HG02642 (cell line): Measurements from ENCODE around the gene LIX1.
A peak's percentile ranks its signal among the peaks of the same experiment; 100 is the strongest.
"Not testable (repeated sequence)": the region's sequence is repeated elsewhere in the genome, so short reads cannot be mapped to it uniquely, and the experiment has no call there.

Experiments used
- ATAC-seq: cut with Tn5 transposase; IDR thresholded peaks from one replicate; pipeline ENCODE4 v1.9.1; 2021; ENCODE audit warnings: mild to moderate bottlenecking; ENCODE audit not compliant: unreplicated experiment, poor library complexity

LIX1 gene

GRCh38 chr5:97142521-97143254, at the start of gene LIX1:
Gene LIX1 (minus strand): TSS chr5:97142611. CDS start chr5:97142576, 35 bp downstream.
- peak; percentile 87 for ATAC-seq

GRCh38 chr5:97191893-97192292, 49.5 kb upstream of the LIX1 start:
- ATAC-seq = no peak

- not testable (repeated sequence) for ATAC-seq
These were observed 47.1 kb upstream of the LIX1 start for GRCh38 chr5:97189523-97189922.

DNA sequence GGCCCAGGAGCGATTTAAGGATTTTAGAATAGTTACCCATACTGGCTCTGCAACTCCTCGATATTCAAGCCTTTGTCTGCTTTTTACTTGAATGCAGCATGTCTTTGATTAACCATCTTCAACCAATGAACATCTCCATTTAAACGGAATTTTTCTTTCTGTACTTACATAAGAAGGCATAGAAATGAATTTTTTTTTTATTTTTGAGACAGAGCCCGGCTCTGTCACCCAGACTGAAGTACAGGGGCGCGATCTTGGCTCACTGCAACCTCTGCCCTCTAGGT, 41.5 kb upstream of the LIX1 start:
- ATAC-seq = no peak

DNA sequence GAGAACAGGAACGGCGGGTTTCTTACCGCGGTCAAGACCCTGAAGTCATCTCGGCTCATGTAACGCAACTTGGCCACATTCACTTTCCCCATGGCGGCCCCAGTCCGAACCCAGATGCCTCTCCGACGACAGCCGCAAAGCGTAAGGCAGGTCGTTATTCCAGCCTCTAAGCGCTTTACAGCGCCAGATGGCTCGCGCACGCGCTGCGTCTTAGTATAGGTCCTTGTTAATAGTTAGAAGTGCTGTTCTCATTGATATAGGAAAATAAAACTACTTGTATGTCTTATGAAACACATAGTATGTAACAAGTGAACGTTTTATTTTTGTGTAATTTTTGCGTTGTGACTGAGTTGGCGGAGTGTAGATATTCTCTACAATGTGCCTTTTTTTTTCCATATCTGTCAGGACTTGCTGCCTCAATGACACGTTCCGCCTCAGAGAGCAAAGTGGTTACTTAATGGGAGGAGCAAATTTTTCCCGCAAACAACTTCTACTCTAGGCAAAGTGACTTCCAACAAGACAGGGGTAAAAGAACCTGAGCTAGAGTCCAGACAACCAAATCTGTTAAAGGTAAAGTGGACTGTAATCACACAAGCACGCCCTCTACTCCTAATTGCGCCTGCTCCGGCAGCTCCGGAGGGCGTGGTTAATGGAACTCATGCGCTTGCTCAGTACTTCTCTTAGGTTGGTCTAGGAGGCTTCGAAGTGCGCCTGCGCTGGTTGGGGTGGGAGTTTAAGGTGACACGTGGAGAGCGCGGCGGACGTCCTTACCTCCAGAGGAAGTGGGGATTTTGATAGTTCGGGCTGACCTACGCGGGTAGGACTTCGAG, 40.9 kb upstream of the LIX1 start, which contains the start of gene RIOK2:
TSS of gene RIOK2 (minus strand) at position 148 of the 830 bp plus-strand sequence. CDS start at position 92, 56 bp downstream.
- peak; percentile 94 for ATAC-seq

DNA sequence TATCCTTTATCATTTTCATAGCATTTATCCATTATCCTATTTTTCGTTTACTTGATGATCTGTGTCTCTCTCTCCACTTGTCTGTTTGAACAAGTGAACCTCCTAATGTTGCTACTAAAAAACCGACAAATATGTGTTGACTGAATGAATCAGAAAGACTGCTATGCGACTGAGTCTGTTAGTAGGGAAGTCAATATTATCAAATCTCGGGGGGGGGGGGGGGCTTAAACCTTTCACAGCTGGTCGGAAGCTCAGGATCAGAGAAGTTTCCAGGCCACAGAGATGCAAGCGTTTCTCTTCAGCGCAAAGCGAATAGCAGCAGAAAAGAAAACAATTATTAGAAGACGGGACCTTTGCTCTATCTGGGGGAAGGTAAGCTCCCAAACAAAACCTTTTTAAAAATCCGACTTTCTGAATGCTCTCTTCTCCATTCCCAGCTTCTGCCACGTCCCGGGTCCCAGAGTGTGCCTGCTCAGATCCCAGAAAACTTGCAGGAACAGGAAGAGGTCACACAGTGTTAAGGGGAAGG, 40.2 kb upstream of the LIX1 start:
- no peak for ATAC-seq

GRCh38 chr5:97181856-97182545, 39.6 kb upstream of the LIX1 start:
- no peak for ATAC-seq

- ATAC-seq = not testable (repeated sequence)
These were observed 37.0 kb upstream of the LIX1 start for GRCh38 chr5:97179457-97179856.

DNA sequence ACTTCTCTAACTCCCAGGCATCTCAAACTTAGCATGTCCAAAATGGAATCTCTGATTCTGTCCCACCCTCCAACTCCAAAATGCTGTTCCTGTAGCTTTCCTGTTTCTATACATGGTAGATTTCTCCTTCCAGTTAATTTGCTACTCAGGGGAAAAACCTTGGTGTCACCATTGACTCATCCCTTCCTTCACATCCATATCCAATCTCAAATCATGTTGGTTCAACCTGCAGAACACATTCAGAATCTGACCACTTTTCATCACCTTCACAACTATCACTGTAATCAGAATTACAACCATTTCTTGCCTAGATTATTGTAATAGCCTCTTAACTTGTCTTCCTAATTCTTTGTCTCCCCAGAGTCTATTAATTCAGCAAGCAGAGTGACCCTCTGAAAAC, 29.8 kb upstream of the LIX1 start:
- ATAC-seq = no peak

DNA sequence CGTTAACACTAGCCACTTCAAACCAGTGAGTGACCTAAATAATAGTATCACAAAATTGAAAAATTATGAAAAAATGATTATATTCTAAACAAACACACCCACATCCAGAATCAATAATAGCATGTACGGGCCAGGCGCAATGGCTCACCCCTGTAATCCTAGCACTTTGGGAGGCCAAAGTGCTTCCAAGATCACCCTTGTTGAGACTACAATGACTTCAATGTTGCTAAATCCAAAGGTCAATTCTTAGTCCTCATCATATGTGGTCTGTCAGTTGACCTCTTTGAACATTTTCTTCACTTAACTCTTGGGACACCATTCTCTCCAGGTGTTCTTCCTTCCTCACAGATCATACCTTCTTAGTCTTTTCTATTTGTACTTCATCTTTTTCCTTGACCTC, 29.3 kb upstream of the LIX1 start:
- ATAC-seq = no peak

GRCh38 chr5:97167435-97167834, 25.0 kb upstream of the LIX1 start:
- ATAC-seq = peak; percentile 74

GRCh38 chr5:97165726-97166125, 23.3 kb upstream of the LIX1 start:
- ATAC-seq = no peak

DNA sequence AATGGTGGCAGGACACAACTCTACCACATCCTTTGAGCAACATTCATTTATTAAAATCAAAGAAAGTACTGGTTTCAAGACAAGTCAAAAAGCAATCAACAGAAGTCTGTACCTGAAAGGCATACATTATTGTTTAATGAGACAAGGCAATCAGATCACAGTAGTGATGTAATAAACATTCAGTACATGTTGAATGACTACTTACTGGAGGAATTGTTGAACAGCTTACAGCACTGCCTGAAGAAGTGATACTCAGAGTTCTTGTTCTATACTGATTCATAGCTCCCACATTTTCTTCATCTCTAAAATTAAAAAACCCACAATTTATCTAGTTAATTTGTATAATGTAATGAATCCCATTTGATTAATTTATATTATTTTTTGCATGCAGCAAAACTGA, 22.4 kb upstream of the LIX1 start:
- ATAC-seq = no peak

DNA sequence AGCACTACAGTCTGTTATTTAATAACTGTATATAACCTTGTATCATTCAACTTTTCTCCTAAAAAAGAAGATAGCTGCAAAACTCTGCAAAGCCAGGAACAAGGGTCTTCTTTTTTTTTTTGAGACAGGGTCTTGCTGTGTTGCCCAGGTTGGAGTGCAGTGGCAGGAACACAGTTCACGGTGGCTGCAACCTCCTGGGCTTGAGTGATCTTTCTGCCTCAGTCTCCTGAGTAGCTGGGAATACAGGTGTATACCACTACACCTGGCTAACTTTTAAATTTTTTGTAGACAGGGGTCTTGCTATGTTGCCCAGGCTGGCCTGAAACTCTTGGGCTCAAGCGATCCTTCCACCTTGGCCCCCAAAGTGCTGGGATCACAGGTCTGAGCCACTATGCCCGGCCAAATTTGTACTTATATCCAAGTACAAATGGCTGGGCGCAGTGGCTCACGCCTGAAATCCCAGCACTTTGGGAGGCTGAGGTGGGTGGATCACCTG, 21.4 kb upstream of the LIX1 start:
- no peak for ATAC-seq

GRCh38 chr5:97163360-97163764, 21.0 kb upstream of the LIX1 start:
- no peak for ATAC-seq

GRCh38 chr5:97162045-97162444, 19.6 kb upstream of the LIX1 start:
- ATAC-seq = peak; percentile 65

GRCh38 chr5:97157689-97158088, 15.3 kb upstream of the LIX1 start:
- no peak for ATAC-seq

GRCh38 chr5:97151370-97151769, 9.0 kb upstream of the LIX1 start:
- no peak for ATAC-seq

GRCh38 chr5:97150401-97150800, 8.0 kb upstream of the LIX1 start:
- ATAC-seq = no peak

DNA sequence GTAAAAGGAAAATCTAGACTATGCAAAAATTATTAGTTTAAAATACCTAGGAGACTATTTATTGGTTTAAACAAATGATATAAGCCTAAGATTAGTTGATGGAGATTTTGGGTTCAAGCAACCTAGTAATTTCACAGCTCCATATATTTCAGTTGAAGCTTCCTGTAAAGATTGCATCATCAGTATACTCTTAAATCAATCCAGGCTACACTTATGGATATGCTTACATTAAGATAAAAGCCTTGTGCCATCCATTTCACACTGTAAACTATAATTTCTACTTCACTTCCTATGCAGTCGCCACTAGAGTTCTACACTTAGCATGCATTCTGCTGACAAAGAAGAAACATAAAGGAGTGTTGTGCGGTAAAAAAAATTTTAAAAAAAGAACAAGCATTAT, 7.3 kb upstream of the LIX1 start:
- no peak for ATAC-seq

DNA sequence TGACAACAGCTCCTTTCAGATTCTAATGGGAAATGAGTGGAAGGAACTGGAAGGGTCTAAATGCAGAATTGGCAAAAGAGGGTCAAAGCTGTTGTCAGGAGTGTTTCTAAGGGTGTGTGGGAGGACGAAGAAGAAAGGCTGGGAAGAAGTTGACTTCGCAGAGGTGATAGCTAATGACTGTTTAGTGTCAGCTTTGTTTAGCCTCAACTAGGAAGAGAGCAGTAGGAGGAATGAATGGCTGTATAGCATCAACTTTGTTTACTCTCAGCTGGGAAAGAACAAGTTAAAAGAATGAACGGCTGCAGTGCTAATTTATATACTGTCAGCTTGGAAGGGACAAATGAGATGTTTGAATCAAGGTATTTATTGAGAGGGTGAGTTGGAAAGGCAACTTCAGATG, 5.9 kb upstream of the LIX1 start:
- no peak for ATAC-seq
